Stimulated activated CD8-positive, alpha-beta memory T cell treated with anti-CD3 and anti-CD28 coated beads, Interleukin-15, amount 100 ng/mL, for 1 hour (primary cell): ENCODE measurements around the gene ZNF362.
"Not testable (repeated sequence)": the region's sequence is repeated elsewhere in the genome, so short reads cannot be mapped to it uniquely, and the experiment has no call there.

Experiments
- DNase-seq: peaks from one replicate; pipeline ENCODE4 v3.0.0-alpha.2; 2020; ENCODE audit warnings: low read depth

Gene ZNF362

GRCh38 chr1:33306653-33307493 is 50.6 kb downstream of the ZNF362 start:
- no peak for DNase-seq

DNA sequence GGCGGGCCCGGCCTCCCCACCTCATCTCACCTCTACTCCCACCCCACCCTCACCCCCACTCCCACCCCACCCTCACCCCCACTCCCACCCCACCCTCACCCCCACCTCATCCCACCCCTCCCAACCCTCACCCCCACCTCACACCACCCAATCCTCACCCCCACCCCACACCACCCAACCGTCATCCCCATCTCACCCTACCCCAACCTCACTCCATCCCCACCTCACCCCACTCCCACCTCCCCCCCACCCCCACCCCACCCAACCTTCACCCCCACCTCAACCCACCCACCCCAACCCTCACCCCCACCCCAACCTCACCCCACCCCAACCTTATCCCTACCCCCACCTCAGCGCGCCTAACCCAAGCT is 51.2 kb downstream of the ZNF362 start:
- DNase-seq: no peak

GRCh38 chr1:33309351-33309750 is 53.1 kb downstream of the ZNF362 start:
- not testable (repeated sequence) for DNase-seq

DNA sequence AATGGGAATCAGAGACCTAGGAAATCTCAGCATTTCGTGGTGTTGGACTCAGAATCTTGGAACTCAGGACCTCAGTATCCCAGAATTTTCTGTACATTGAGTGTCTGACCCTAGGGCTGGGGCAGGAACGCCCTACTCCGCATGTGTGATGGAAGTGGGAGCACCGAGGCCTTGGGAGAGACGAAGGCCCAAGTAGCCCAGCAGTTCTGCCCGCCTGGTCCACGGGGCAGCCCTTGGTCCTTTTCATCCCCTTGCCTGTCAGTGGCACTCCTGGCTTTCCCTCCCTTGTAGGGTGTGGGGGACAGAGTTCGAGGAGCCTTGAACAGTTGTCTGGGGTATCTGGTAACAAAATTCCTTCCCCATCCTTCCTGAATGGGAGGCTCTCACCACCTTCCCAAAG is 54.4 kb downstream of the ZNF362 start:
- DNase-seq: no peak

- no peak for DNase-seq
Measured at GRCh38 chr1:33311706-33312412, 55.6 kb downstream of the ZNF362 start.

- no peak for DNase-seq
Measured at GRCh38 chr1:33312413-33312749, 56.1 kb downstream of the ZNF362 start.

DNA sequence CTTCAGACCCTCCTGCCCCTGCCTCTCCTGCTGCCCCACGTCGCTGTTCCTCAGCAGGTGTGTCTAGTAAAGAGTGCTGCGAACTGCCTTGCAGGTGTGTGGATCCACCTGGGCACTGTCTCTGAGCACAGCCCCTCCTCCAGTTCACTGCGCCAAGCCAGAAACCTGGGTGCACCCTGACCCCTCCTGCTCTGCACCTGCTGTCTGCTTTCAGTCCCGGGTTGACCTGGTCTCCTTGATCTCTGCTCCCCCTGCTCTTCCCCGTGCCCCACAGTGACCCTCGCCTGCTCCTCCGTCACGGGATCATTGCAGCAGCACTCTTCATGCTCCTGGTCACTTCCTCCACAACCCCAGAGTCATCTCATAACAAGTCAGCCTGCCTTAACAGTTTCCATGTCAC is 58.1 kb downstream of the ZNF362 start:
- DNase-seq: no peak

- no peak for DNase-seq
Measured at GRCh38 chr1:33316601-33317000, 60.3 kb downstream of the ZNF362 start.

GRCh38 chr1:33317354-33317753 is 61.1 kb downstream of the ZNF362 start:
- no peak for DNase-seq

GRCh38 chr1:33317946-33318345 is 61.7 kb downstream of the ZNF362 start:
- DNase-seq: no peak

DNA sequence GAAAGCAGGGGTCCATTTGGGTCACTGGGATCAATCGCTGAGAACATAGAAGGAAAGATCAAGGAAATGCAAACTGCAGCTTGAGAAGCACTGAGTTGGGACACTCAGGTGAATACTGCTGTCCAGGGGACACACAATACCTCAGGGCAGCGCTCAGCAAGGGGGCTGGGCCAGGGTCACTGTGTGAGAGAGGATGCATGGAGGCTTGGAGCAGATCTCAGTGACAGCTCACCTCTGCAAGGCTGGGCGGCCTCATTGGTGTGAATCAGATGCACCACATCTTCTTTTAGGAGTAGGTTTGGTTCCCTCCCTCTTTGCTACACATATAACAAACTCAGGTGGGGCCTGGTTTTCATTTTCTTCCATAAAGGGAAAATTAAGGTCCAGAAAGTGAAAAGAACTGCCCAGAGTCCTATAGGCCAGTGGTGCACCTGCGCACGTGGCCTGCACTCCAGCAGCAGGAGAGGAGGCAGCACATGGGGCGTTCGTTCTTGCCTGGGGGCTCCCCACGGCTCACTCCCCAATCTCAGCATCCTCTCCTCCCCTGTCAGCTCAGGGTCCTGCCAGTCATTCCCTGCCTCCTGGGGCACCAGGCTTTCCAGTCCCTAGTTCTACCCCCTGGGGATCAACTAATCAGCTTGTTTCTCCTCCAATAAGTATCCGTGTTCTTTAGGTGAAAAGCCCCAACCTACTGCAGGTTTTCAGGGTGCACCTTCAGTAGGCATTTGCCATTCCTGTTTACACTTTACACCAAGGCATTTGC is 63.1 kb downstream of the ZNF362 start:
- DNase-seq: no peak

GRCh38 chr1:33319949-33320618 is 63.8 kb downstream of the ZNF362 start:
- no peak for DNase-seq

DNA sequence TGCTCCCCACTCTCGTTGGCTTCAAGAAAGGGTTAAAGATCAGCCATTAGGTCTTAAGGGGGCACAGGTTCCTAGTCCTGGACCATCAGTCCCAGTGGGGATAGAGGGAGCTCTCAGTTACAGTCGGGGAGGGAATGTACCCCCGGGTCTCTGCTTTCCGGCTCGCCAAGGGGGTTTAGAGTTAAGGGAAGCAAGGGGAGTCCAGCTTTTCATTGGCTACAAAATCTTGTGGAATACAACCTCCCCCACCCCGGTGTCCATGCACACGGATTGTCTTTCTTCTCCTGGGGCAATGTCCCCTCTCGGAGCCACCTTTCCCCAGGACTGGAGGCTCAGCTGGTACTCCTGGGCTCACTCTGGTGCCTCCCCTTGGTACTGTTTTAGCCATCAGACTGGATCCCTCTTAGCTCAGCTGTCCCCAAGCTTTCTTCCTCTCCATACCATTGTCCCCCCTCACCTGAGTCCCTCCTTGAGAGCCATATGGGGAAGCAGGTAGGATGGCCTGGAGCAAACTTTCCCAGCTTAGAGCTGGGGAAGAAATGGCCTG is 64.4 kb downstream of the ZNF362 start, which contains the start of gene A3GALT2:
A3GALT2 (minus strand) TSS at position 480 of the 547 bp plus-strand sequence; CDS start at position 480, 0 bp downstream.
- DNase-seq: no peak

DNA sequence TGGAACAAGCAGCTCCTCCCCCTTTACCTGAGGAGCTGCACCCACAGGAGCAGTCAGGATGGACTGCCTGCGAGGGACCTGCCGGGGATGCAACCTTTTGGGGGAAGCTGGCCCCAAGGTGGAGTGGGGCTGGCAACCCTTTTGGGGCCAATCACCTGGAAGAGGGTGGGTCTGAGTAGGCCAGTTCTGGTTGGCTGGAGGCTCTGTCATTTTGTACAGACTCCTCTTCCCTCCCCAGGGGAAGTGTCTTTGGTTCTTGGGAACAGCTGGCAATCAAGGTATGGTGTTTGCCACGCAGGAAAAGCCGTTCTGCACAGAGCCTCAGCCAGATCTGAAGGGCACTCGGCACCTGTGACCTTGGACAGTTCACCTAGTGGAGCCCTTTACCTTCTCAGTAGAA is 64.9 kb downstream of the ZNF362 start:
- DNase-seq: no peak

- DNase-seq: no peak
Measured at GRCh38 chr1:33322109-33322508, 65.8 kb downstream of the ZNF362 start.

DNA sequence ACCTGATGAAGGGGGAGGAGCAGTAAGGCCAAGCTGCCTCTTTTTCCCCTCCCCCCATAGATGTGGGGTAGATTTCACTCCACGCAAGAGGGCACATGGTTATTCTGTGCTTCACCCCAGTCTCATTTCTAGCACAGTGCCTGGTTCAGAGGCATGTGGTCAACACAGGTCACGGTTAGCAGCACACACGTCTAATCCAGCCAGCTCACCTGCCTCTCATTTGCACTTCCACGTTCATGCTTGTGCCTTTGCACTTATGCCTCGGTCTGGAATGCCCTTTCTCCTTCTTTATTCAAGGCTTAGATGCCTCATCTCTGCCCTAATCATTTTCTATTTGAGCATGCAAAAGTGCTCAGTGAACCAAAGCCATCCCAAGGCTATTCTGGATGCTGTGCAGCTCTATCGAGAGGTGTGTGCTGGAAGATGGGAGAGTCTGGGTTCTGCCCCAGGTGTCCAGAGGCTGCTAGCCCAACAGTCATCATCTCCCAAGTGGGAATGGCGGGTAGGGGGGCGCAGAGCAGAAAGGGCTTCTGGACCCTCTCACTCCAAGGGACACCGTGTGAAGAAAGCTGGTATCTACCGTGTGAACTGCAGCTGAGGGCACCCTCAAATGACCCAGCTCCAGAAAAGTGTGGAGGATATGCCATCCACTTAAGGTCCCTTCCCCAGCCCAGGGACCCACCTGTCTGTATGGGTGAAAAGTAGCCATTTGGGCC is 66.7 kb downstream of the ZNF362 start:
- no peak for DNase-seq

- no peak for DNase-seq
Measured at GRCh38 chr1:33323663-33324477, 67.6 kb downstream of the ZNF362 start.

GRCh38 chr1:33324677-33325575 is 68.6 kb downstream of the ZNF362 start:
- DNase-seq: no peak

- no peak for DNase-seq
Measured at GRCh38 chr1:33326785-33327184, 70.5 kb downstream of the ZNF362 start.
